Fibroblast of peridontal ligament (primary cell): ENCODE results near the gene CRTC1.
A peak's percentile ranks its signal among the peaks of the same experiment; 100 is the strongest.

Source experiments
- DNase-seq: peaks from one replicate; pipeline ENCODE4 v3.0.0-alpha.2; 2010; ENCODE audit errors: extremely low read depth

Gene CRTC1, protein sequence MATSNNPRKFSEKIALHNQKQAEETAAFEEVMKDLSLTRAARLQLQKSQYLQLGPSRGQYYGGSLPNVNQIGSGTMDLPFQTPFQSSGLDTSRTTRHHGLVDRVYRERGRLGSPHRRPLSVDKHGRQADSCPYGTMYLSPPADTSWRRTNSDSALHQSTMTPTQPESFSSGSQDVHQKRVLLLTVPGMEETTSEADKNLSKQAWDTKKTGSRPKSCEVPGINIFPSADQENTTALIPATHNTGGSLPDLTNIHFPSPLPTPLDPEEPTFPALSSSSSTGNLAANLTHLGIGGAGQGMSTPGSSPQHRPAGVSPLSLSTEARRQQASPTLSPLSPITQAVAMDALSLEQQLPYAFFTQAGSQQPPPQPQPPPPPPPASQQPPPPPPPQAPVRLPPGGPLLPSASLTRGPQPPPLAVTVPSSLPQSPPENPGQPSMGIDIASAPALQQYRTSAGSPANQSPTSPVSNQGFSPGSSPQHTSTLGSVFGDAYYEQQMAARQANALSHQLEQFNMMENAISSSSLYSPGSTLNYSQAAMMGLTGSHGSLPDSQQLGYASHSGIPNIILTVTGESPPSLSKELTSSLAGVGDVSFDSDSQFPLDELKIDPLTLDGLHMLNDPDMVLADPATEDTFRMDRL

DNA sequence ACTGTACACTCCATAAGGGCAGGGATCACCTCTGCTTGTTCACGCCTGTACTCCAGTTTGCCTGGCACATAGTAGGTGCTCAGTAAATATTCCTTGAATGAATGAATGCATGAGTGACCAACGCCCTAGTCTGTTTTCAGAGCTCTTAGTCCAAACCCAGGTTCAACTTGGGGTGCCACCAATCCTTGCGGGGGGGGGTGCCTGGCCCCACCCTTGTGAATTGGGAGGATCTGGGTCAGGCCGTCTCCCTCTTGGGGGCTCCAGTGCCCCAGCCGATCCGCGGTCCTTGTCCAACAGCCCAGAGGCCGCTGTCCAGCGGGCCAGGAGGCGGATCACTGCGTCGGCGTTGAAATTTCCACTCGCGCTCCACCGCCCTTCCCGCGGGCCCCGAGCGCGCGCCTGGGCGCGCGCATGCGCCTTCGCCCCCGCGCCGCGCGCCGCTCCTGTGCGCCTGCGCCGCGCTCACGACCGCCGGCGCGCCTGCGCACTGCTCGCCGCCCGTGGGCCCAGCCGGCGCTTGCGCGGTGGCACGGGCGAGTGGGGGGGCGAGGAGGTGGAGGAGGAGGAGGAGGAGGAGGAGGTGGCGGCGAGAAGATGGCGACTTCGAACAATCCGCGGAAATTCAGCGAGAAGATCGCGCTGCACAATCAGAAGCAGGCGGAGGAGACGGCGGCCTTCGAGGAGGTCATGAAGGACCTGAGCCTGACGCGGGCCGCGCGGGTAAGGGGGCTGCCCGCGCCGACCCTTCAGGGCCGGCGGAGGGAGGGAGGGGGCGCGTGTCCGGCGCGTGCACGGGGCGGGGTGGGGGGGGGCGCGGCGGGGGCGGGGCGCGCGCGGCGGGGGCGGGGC, at the start of gene CRTC1:
CRTC1 (plus strand) TSS at position 572 of the 849 bp plus-strand sequence; CDS start at position 595, 23 bp downstream.
- peak; percentile 74 for DNase-seq

DNA sequence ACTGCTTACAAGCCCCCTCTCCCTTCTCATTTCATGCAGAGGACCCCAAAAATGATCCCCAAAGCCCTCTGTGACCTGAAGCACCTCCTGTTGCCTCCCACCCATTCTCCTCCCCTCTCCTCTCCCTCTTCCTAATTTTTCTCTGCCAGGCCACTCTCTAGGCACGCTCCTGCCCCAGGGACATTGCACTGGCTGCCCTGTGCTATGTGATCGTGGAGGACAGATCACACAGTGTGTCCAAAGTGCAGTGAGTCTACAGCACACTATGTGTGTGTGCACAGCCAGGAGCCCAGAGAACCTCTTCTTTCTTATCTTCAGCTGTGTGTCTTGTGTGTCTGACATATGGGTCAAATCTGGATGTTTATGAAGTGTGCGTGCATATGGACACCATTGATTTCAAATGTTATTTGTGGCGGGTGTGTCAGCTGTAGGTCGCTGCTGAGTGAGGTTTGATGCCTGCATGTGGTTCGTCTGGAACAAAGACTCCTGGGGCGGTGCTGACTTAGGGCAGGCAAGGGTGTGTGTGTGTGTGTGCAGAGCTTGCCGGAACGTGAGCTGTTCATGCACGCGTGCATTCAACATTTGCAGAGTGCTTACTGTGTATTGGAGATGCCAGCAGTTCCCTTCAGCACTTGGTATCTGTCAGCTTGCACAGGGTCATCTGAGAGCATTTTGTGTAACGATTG, 48.7 kb upstream of the CRTC1 start:
- peak; percentile 29 for DNase-seq

DNA sequence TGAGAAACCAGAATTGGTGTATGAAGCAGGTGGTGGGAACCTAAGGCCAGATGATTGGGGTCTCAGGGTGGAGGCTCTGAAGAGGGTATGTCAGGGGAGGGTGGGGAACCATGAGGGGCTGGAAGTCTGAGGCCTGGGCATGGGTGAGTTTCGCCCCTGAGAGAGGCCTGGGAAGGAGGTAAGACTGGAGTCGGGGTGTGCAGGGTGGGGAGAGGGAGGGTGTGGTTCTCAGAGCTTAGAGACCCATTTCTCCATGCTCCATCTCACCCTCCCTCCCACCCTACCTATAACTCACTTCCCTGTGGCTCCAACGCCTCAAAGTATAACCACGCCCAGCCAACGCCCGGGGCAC, 47.7 kb upstream of the CRTC1 start:
- no peak for DNase-seq

DNA sequence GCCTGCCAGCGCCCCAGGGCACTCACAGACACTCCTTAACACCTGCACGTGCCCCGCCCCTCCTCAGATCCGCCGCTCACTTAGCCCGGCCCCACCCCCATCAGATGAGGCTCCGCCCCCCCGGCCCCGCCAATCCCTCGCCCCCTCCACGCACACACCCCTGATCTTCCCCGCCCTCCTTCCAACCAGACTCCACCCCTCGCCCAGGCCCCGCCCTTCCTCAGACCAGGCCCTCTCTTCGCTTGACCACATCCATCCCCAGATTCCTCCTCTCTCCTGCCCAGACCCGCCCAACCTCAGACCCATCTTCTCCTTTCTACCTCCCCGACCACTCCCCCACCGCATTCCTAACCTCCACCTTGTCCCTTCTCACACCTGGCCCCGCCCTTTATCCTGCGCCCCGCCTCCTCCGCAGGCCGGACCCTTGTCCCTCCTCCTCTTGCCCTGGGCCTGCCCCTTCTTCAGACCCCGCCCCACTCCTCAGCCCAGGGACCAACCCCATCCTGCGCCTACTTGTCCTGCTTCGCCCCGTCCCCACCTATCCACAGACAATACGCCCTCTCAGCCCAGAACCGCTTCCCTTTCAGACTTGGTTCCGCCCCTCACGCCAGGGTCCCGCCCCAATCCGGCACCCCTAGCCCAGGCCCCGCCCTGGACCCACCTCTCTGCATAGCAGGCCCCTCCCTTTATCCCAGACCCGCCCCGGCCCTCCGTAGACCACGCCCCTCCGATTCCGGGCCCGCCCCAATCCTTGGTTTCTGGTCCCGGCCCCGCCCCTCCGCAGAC, 47.1 kb upstream of the CRTC1 start:
- peak; percentile 88 for DNase-seq

DNA sequence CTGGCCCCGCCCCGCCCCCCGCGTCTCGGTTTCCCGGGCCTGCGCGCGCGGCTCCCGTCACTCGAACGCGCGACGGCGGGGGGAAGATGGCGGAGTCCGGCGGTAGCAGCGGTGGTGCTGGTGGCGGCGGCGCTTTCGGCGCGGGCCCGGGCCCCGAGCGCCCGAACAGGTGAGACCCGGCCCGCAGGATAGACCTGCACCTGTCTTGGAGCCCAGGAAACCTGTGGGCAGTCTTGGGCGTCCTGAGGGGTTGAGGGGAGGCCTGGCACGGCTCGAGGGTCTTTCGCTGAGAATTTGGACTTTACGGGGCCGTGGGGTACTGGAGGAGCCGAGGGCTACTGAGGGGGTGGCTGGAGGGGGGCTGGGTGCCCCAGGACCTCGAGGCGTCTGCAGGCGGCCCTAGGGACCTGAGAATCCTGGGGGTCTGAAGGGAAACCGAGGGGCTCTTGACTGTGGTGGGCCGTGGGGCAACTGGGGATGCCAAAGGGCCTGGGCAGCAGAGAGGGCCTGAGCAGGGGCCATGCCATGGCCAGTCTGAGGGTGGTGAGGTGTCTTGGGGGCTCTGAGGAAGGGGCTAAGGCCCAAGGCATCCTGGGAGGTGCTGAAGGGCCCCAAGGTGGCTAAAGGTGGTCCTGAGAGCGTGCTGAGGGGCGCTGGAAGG, 46.4 kb upstream of the CRTC1 start, which contains the start of gene KLHL26:
KLHL26 (plus strand) TSS at position 60 of the 661 bp plus-strand sequence; CDS start at position 87, 27 bp downstream.
- no peak for DNase-seq

DNA sequence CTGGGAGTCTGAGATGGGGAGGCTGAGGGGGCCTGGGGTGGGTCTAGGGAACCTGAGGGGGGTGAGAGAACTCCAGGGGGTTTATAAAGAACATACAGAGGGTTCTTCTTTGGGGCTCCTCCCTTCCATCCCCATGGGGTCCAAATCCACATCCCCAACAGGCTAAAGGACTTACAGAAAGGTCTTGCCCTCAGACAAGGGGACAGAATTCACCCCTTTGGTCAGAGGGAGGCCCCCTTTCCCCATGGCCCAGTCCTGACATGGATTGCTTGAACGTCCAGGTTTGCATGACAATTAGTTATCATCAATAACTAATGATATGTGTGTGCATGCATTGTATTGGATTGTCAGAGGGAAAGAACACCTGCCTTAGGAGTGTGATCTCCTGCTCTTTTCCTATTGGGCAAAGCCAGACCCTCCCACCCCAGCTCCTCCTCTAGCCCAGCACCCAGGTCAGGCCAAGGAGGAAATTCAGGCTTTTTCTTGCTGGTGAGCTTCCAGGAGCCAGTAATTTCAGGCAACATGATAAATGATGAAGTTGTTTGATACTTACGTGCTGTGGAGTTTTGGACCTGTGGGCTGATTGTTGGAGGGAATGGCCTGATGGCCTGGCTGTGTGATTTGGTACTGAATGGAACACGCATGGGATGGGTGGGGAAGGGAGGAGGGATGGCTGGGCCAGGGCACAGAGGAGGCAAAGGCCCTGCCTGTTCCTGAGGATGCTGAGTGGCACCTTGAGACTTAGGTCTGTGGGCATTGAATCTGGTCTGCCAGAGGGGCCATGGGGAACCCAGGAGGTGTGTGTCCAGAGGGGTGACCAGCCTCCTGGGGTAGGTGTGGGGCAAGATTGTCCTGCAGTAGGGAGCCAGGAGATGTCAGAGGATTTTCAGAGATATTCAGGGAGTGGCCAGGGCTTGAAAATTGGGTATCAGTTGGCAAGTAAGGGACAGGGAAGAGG, 45.5 kb upstream of the CRTC1 start:
- no peak for DNase-seq

DNA sequence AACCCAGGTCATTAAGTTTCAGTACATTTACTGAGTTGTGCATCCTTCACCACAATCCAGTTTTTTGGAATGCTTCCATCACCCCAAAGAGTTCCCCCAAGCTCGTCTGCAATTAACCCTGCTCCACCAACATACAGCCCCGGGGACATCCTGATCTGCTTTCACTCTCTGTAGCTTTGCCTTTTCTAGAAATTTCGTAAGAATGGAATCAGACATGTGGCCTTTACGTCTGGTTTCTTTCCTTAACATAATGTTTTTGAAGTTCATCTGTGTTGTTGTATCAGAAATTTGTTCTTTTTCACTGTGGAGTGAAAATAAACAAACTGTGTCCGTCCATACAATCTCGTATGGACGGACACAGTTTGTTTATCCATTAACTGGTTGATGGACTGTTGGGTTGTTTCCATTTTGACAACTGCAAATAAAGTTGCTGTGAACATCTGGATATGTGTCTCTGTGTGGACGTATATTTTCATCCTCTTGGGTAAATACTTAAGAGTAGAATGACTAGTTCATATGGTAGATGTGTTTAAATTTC, 43.7 kb upstream of the CRTC1 start:
- DNase-seq: no peak

DNA sequence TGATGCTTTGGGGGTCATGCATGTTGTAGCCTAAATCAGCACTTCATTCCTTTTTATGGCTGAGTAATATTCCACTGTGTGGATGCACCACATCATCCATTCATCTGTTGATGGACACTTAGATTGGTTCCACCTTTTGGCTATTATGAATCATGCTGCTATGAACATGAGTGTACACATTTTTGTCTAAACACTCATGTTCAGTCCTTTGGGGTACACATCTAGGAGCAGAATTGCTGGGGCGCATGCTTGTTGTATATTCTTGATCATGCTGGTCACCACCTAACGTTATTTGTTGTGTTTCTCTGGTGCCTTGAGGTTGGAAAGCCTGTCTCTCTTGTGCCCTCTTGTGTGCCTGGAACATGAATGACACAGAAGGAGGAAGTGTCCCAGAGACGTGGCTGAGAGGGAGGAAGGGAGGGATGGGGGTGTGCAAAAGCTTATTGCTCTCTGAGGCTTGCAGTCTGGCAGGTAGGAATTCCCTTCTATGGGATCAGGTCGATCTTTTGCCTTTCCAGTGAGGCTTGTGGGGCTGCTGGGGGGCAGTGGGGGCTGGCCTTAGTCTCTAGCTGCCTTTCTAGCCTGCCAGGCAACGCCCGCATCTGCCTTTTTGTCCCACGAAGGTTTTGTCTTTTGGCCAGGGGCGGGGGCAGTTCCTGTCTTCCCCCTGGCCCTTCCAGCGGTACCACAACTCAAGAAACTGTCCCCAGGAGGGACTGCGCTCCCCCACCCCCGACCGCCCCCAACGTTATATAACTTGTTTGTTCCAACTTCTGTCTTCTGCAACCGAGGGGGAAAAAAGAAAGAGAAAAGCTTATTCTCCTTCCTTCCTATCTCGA, 39.1 kb upstream of the CRTC1 start:
- DNase-seq: no peak

DNA sequence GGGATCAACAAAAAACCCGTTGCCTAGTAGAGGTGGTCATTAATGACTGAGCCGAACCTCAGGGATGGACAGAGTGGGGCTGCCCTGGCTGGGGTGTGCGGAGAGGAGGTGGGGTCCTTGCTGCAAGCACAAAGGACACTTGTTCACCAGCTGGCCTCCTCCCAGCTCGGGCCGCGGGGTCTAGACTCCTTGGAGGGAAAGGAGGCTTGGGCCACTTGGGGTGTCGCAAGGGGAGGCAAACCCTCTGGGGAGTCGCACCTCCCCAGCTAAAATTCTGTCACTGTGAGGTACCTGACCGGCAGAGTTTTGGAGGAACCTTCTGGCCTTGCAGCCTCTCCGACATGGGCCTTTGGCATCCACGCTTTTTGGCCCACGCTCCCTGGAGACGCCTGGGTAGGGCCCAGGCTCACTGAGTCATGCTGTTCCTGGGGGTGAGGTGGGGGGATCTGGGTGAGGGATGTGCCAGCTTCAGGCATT, 38.4 kb upstream of the CRTC1 start:
- DNase-seq: no peak

DNA sequence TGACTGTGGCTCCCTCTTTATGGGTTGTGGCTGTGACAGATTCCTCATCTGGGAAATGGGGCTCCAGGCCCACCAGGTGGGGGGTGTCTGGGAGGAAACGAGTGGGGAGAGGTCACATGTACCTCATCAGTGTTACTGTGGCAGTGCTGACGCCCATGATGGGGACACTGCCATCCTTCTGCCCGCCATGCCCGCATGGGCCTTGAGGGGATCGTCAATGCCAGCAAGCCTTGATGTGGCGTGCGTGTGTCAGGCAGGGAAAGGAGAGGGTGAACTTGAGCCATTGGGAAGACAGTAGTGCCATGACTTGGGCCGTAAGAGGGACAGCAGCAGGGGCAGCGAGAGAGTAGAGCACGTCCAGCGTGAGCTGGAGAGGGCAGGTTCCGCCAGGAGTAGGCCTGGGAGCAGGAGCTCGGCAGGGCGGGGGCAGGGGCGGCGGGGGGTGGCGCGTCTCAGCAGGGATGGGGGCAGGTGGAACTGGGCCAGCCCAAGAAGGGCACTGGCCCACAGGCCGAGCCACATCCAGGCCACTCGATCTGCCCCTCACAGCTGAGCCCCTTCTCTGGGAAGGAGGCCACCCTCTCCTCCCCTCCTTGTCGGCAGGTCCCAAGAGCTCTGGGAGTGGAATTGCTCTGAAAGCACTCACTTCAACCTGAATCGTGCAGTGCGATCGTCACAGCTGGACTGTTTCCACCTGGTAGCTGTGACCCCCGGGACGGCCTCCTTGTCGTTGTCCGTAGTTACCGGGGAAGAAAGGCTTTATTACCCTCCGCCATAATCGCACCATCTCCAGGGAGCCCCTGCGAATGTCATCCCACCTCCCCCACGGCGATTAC, 36.7 kb upstream of the CRTC1 start:
- no peak for DNase-seq

DNA sequence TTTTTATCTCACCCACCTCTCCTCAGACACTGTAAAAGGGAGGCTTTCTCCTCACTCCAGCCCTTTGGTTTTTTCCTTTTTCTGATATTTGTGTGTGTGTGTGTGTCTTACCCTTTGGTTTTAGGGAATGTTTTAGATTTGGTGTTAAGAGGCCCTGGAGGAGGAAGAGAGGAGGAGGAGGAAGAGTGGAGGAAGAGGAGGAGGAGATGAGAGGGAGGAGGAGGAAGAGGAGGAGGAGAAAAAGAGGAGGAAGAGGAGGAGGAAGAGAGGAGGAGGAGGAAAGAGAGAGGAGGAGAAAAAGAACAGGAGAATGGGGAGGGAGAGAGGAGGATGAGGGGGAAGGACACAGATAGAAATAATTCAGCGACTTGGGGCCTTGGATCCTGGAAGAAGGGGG, 36.1 kb upstream of the CRTC1 start:
- no peak for DNase-seq

DNA sequence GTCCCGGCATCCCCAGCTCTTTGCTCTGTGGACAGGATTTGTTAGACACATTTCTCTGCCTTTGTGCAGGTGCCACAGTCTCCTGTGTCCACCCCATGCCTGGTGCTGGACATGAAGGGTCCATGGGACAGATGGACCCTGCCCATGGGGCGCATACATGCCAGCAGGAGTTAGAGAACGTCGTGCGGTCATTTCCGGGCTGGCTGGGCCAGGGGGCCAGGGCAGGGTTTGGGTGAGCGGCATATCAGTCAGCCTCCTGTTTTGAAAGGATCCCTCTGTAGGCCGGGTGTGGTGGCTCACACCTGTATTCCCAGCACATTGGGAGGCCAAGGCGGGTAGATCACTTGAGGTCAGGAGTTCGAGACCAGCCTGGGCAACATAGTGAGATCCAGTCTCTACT, 35.7 kb upstream of the CRTC1 start:
- no peak for DNase-seq

DNA sequence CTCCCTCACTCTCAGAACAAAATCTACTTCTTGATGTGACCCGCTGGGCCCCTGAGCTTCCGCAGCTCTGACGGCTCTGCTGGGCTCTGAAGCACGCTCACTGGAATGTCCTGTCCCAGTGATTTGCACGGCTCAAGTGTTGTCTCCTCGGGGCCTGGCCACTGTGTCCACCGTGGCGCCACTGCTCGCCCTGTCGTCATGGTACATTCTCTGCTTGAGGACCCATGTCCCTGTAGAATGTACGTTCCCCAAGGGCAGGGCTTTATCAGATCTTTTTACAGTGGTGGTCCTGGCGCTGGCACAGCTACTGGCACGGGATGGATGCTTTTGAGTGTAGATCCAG, 34.5 kb upstream of the CRTC1 start:
- DNase-seq: no peak

DNA sequence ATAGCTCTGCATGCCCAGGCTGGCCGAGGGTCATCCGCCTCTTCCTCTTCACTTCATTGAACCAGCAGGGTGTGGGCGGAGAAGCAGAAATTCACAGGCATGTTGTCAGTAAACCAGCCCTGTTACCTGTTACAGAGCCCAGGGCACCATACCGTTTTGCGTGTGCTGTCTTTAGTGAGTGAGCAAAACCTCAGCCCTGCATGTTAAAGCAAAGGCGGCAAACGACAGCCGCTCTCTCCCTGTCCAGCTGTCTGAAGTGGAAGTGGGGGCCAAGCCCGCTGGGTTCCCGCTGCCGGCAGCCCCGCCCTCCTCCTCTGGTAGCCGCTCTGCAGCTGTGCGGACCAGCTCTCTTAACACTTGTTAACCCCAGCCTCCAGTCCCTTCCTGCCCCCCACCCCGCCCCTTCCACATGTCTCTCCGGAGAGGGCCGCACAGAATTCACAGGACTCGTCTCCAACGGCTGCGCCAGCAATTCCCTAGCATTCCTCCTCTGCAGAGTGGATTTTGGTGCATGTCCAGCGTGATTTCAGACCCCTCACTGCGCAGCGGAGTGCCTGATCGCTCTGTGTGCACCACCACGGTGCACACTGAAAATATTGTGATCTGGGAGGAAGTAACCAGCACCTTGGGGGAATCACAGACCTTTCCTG, 34.0 kb upstream of the CRTC1 start:
- no peak for DNase-seq

DNA sequence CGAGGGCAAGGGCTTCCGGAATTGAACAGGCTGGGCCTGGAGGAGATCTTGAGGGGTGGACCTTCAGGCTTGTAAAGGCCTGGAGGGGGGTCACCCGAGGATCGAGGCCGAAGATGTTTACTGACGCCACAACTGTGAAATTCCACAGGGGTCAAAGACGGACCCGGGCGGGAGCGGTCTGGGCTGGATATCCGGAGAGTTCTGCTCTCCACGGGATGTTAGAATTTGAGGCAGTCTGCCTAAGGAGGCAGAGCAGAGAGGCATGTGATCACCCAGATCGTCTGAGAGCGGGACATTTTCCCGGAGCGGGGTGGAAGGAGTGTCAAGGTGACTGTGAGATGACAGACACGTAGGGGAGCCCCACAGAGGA, 33.5 kb upstream of the CRTC1 start:
- DNase-seq: peak; percentile 8

DNA sequence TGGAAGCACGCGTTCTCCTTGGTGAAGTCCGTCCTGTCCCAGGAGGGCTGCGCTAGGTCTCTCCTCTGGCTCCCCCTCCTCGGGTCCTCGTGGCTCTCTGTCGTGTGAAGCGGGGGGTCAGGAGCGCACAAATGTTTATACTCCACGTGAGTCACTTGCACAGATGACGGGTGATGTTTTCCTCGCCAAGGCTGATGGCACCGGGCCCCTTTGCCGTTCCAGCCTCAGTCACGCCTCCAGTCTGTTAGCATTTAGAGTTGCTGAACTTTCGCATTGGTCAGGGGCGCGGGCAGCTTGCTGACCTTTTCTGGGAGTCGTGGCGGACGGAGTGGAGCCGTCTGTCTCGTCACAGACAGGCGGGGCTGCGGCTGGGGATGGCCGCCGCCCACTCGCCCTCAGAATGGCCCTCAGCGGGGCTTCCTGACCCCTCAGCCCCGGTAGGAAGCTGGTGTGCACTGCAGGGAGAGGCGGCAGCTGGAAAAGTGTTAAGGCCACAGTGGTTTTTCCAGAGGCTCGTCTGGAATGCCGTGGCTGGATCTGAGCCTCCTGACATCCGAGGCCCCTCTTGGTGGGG, 32.9 kb upstream of the CRTC1 start:
- peak; percentile 39 for DNase-seq
